Astrocyte of the spinal cord (primary cell): ENCODE measurements around the gene CDYL.

Experiments
- DNase-seq: peaks from one replicate; pipeline ENCODE4 v3.0.0; 2011; ENCODE audit warnings: low read depth, low spot score
- H3K4me3 ChIP-seq: 2 replicates; pipeline ENCODE4 v1.5.1; 2011; ENCODE audit warnings: low read depth, mild to moderate bottlenecking, low read length, moderate library complexity
- in situ Hi-C: cut with HindIII; loops from 2 replicates; pipeline ENCODE4 v1.10.0; 2017; ENCODE audit warnings: low sequenced_read_pairs
- TF ChIP-seq, protein P1 (sequence below): IDR thresholded peaks from 2 replicates; pipeline ENCODE4 v1.5.1; 2012; ENCODE audit warnings: low read depth, mild to moderate bottlenecking, low read length, inconsistent platforms

Gene CDYL

GRCh38 chr6:4800662-4801061 lies 24.5 kb downstream of the CDYL start:
- TF ChIP-seq, protein P1, sequence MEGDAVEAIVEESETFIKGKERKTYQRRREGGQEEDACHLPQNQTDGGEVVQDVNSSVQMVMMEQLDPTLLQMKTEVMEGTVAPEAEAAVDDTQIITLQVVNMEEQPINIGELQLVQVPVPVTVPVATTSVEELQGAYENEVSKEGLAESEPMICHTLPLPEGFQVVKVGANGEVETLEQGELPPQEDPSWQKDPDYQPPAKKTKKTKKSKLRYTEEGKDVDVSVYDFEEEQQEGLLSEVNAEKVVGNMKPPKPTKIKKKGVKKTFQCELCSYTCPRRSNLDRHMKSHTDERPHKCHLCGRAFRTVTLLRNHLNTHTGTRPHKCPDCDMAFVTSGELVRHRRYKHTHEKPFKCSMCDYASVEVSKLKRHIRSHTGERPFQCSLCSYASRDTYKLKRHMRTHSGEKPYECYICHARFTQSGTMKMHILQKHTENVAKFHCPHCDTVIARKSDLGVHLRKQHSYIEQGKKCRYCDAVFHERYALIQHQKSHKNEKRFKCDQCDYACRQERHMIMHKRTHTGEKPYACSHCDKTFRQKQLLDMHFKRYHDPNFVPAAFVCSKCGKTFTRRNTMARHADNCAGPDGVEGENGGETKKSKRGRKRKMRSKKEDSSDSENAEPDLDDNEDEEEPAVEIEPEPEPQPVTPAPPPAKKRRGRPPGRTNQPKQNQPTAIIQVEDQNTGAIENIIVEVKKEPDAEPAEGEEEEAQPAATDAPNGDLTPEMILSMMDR: no peak
- DNase-seq: no peak
- no peak overlapping the region for H3K4me3 ChIP-seq
- in situ Hi-C loops: no loop called here

DNA sequence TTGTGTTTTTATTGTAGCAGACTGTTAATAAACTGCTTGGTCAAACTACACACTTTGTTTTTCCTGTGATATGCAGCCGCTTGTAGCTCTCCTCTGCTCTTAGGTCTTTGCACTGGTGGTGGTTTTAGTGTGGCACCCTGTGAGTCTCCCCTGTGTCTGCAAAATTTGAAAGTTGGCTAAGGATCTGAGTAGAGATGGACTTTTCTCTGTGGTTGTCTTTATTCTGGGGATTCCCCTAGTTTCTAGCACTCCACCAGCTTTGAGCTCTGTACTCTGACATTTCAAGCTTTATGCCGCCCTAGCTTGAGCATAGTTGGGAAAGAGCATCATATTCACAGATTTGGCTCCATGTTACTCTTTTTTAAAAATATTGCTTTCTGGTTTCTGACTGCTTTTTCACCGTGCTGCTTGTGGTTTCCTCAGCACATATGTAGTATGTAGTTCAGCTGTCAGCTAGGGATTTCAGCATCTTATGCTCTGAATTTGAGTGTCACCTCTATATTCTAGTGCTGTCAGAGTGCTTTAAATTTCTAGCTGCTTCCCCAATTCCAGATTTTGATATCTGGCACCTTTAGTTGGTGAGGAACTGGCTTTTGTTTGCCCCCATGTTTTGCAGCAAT lies 25.4 kb downstream of the CDYL start:
- no peak overlapping the region for H3K4me3 ChIP-seq
- in situ Hi-C loops: no loop called here
- TF ChIP-seq, protein P1: no peak
- DNase-seq: no peak

- TF ChIP-seq, protein P1: no peak
- DNase-seq: no peak
- in situ Hi-C loops: no loop called here
- H3K4me3 ChIP-seq: no peak overlapping the region
Observed at GRCh38 chr6:4802312-4802935, 26.2 kb downstream of the CDYL start.

- H3K4me3 ChIP-seq: no peak overlapping the region
- in situ Hi-C loops: no loop called here
- TF ChIP-seq, protein P1: no peak
- no peak for DNase-seq
Observed at GRCh38 chr6:4803343-4803744, 27.1 kb downstream of the CDYL start.

- H3K4me3 ChIP-seq: no peak overlapping the region
Observed at GRCh38 chr6:4804095-4804494, 27.9 kb downstream of the CDYL start.

DNA sequence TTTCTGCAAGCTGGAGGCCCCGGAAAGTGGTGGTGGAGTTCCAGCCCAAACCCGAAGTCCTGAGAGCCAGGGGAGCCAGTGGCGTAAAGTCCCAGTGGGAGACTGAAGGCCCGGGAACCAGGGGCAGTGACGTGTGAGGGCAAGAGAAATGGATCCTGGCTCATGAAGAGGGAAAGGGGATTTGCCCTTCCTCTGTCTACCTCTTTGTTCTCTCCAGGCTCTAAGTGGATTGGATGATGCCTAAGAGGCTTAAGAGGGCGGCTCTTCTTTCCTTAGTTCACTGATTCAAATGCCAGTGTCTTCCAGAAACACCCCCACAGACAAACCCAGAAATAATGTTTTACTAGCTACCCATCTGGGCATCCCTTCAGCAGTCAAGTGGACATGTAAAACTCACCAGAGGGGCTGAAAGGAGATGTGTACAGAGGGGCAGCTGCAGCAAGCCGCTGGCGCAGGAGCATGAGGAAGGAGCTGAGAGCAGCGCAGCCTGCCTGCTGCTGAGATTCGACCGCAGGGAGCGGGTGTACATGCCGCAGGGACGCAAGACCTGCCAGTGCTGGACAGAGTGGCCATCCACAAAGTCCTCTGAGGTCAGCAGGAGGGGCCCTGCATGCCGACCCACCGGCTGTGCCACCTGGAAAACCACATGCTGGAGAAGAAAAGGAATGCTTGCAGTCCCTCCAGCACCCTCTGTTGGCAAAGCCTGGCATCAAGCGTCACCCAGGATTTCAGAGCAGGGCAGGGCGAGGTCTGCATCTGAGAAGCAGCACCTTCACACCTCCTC lies 29.5 kb downstream of the CDYL start:
- DNase-seq: peak; percentile 39
- H3K4me3 ChIP-seq: no peak overlapping the region
- in situ Hi-C loops: no loop called here
- TF ChIP-seq, protein P1: peak; percentile 73

More at GRCh38 chr6:4804095-4804494, 27.9 kb downstream of the CDYL start:
- TF ChIP-seq, protein P1: no peak
- DNase-seq: peak; percentile 83
- in situ Hi-C loops: no loop called here
